GM20431 (cell line): Measurements from ENCODE around the gene MRI1.

Source experiments
- in situ Hi-C: fragments of 300-500 bp; cut with MseI, MboI; formaldehyde crosslinking; loops from one replicate; pipeline ENCODE4 v1.15.0; 2020; ENCODE audit warnings: low sequenced_read_pairs; ENCODE audit not compliant: unreplicated experiment

Gene MRI1

DNA sequence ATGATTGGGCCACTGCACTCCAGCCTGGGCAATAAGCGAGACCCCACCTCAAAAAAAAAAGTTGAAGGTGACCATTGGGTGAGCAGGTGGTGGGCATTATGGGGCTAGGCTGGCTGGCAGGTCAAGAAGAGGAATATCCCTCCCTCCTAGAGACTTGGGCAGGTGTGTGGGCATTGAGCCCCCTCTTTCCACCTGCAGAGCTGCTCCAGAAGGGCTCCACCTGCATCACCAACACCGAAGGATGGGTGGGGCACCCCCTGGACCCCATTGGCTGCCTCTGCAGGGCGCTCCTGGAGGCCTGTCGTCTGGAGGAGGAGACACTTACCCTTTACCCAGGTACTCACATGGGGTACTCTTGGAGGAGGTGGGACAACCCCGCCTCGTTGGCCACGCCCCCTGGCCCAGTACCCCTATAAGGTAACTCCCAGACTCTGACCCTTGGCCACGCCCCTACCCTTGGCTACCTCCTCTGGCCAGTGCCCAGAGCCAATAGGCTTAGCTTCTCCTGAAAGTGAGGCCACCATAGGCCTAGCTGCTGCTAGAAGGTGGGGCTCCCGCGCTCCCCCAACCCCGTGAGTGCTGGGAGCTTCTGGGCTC lies 52.8 kb downstream of the MRI1 start:
- in situ Hi-C loops, result no loop called here

DNA sequence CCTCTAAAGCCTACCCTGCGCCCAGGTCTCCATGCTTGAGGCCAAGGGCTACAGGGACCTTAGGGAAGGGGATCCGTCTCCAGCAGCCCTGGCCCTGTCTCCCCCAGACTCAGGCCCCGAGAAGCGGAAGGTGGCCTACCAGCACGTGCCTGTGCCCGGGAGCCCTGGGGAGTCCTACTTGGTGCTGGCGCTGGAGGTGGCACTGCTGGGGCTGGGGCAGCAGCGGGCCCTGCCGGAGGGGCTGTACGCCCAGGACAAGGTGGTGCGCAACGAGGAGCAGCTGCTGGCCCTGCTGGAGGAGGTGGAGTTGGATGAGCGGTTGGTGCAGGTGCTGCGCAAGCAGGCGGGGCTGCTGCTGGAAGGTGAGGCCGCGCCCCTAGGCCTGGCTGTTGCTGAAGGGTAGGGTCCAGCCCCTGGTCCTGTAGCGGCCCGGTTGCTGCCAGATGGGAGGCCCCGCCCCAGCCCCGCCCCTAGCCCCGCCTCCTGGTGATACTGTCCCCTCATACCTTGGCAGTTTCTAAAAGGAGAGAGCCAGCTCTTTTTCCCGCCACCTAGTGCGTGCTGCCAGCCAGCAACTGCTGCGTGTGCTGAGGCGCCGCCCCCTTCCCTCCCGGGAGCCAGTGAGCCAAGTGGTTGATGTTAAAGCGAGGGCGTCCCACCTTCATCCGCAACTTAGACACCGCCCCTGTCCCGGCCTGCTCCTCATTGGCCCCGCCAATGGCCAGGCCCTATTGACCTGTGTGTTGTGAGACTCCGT lies 53.5 kb downstream of the MRI1 start:
- in situ Hi-C loops, result no loop called here

DNA sequence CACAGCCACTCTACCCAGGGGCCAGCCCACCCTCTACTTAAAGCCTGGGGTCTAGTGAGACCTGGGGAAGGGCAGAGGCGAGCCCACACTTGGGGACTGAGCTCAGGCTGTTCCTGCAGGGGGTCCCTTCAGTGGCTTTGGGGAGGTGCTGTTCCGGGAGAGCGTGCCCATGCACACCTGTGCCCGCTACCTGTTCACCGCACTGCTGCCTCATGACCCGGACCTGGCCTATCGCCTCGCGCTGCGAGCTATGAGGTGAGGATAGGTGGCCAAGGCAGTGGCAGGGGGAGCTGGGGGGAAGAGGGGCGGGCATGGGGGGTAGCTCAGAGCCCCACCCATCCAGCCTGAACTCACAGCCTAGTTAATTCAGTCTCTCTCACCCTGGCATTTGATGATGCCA lies 54.9 kb downstream of the MRI1 start:
- in situ Hi-C loops, result no loop called here

DNA sequence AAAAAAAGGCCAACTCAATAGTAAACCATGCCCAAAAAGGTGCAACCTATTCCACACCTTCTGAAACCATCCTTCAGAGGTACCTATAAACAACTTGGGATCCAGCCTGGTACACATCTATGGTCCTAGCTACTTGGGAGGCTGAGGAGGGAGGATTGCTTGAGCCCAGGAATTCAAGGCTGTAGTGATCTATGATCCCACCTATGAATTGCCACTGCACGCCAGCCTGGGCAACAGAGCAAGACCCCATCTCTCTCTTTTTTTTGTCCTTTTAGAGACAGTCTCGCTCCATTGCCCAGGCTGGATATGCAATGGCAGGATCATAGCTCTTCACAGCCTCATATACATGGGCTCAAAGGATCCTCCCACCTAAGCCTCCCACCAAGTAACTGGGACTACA lies 57.0 kb downstream of the MRI1 start:
- in situ Hi-C loops, result no loop called here

DNA sequence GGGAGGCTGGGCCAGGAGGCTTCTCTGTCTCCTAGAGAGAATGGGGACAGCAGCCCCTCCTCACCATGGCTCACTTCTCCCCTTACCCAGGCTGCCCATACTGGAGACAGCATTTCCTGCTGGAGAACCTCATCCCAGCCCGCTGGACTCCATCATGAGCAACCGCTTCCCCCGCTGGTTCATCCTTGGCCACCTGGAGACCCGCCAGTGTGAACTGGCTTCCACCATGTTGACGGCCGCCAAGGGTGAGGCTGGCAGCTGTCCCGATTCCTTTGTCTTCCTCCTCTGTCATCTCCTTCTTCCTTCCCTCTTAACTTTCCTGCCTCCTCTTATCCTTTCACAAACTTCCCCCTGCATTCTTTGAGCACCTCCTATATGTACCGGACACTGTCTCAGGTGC lies 58.9 kb downstream of the MRI1 start:
- in situ Hi-C loops, result no loop called here
